K562 (cell line): ENCODE results near the gene NEXN. TPM values are rescaled to one million over a fixed set of nuclear protein-coding genes. Genes with fewer than 3 reads are reported as not detected.

Experiments used
- ATAC-seq: fragments of 200-7000 bp; cut with Tn5 transposase; 3 replicates; pipeline ENCODE4 v1.9.1; 2020; ENCODE audit warnings: moderate library complexity
- BruUV-seq: library from RNA; stranded (reverse); fragments of 400-500 nt; replicated peaks from 2 replicates; lab custom pipeline; 2021; lab: Mats Ljungman, UMichigan
- CTCF ChIA-PET: fragments of 300-600 bp; formaldehyde crosslinking; extraction: SDS; loops from one replicate; lab custom pipeline; 2021; ENCODE audit warnings: low intra/inter-chr PET ratio; lab: Yijun Ruan, JAX
- POLR2A ChIA-PET: fragments of 300-600, 350-650 bp; sonication (Branson Sonifier 250); formaldehyde crosslinking; extraction: SDS; loops from one replicate; lab custom pipeline; 2021; ENCODE audit warnings: antibody characterized with exemption, inconsistent platforms; lab: Yijun Ruan, JAX
- DNase-seq, 4 experiments: peaks; one replicate each; pipeline versions ENCODE4 v3.0.0 to v3.0.0-alpha.2; 2011 to 2018; ENCODE audit warnings: low spot score in 3 of 4, mixed read lengths in 3 of 4; ENCODE audit errors: extremely low read depth in 1 of 4
- FAIRE-seq: peaks from 2 replicates; lab custom pipeline; 2011; peaks lifted over from hg19 to GRCh38; lab: Jason Lieb, UNC
- H2AFZ ChIP-seq: 2 replicates; pipeline ENCODE4 v1.6.0; 2011; ENCODE audit warnings: low read depth, low read length, control low read depth, inconsistent platforms
- H3K27ac ChIP-seq: fragments of 200-600 bp; 3 replicates; pipeline ENCODE4 v1.8.0; 2011; ENCODE audit warnings: low read depth, mild to moderate bottlenecking, control low read depth, inconsistent platforms, low read length, moderate library complexity, mixed read lengths; ENCODE audit errors: extremely low read depth
- H3K27me3 ChIP-seq, 2 experiments: fragments of 300-600 bp in 1 of 2; 2 replicates in 1 of 2; 3 replicates in 1 of 2; pipeline versions ENCODE4 v1.6.0 to v1.8.0; 2011; ENCODE audit warnings: inconsistent platforms in 2 of 2, low read length in 2 of 2, mild to moderate bottlenecking in 1 of 2, mixed read lengths in 1 of 2, moderate library complexity in 1 of 2; ENCODE audit not compliant: control insufficient read depth in 2 of 2, insufficient read depth in 2 of 2
- H3K36me3 ChIP-seq: fragments of 300-600 bp; 3 replicates; pipeline ENCODE4 v1.8.0; 2011; ENCODE audit warnings: mild to moderate bottlenecking, low read length, inconsistent platforms; ENCODE audit not compliant: control insufficient read depth, insufficient read depth
- H3K4me1 ChIP-seq, 2 experiments: fragments of 200-600 bp in 1 of 2; replicated peaks in 1 of 2; 2 replicates in 1 of 2; 3 replicates in 1 of 2; pipeline versions ENCODE4 v1.5.1 to v1.8.0; 2011; ENCODE audit warnings: inconsistent platforms in 2 of 2, low read length in 2 of 2, mild to moderate bottlenecking in 1 of 2, mixed read lengths in 1 of 2, moderate library complexity in 1 of 2; ENCODE audit not compliant: control insufficient read depth in 2 of 2, insufficient read depth in 2 of 2
- H3K4me2 ChIP-seq: 2 replicates; pipeline ENCODE4 v1.6.1; 2011; ENCODE audit warnings: low read length, control low read depth, inconsistent platforms, mixed read lengths; ENCODE audit not compliant: insufficient read depth
- H3K4me3 ChIP-seq: fragments of 200-600 bp; sonication (generic), shearing (Covaris generic); 2 replicates; pipeline ENCODE4 v1.5.1; 2016; ENCODE audit warnings: control low read depth, inconsistent platforms
- H3K79me2 ChIP-seq: fragments of 200-600 bp; 3 replicates; pipeline ENCODE4 v1.8.0; 2011; ENCODE audit warnings: low read length, inconsistent platforms; ENCODE audit not compliant: control insufficient read depth, insufficient read depth
- H3K9ac ChIP-seq, 2 experiments: 2 replicates each; pipeline versions ENCODE4 v1.6.0 to v1.6.1; 2011; ENCODE audit warnings: low read depth in 2 of 2, low read length in 2 of 2, control low read depth in 1 of 2, inconsistent platforms in 1 of 2, mild to moderate bottlenecking in 1 of 2, mixed read lengths in 1 of 2; ENCODE audit not compliant: insufficient read depth in 1 of 2
- H3K9me1 ChIP-seq: one replicate; pipeline ENCODE4 v1.6.0; 2011; ENCODE audit warnings: inconsistent platforms, mild to moderate bottlenecking, low read length, moderate library complexity; ENCODE audit not compliant: control insufficient read depth, insufficient read depth
- H3K9me3 ChIP-seq: replicated peaks from 2 replicates; pipeline ENCODE4 v1.5.1; 2011; ENCODE audit warnings: low read depth, low read length, inconsistent platforms; ENCODE audit not compliant: control insufficient read depth, insufficient read depth
- H4K20me1 ChIP-seq: replicated peaks from 2 replicates; pipeline ENCODE4 v1.6.1; 2011; ENCODE audit warnings: low read length, inconsistent platforms, mixed read lengths; ENCODE audit not compliant: control insufficient read depth, insufficient read depth
- CLOCK ChIP-seq: fragments of 250-450 bp; sonication (Bioruptor Pico); IDR thresholded peaks from 2 replicates; pipeline ENCODE4 v1.4.0; 2020; ENCODE audit warnings: mild to moderate bottlenecking, moderate library complexity, borderline replicate concordance
- CTCFL ChIP-seq: IDR thresholded peaks from 2 replicates; pipeline ENCODE4 v1.6.1; 2011; ENCODE audit warnings: borderline replicate concordance, low read depth, mild to moderate bottlenecking, moderate library complexity, low read length; ENCODE audit not compliant: insufficient read depth, poor library complexity, severe bottlenecking
- E2F6 ChIP-seq, 2 experiments: IDR thresholded peaks; 2 replicates each; pipeline ENCODE4 v1.6.1; 2011; ENCODE audit warnings: borderline replicate concordance in 1 of 2, control low read depth in 1 of 2, low read depth in 1 of 2, low read length in 1 of 2, mild to moderate bottlenecking in 1 of 2, mixed read lengths in 1 of 2, moderate library complexity in 1 of 2; ENCODE audit not compliant: insufficient read depth in 1 of 2, insufficient read length in 1 of 2, poor library complexity in 1 of 2, severe bottlenecking in 1 of 2; ENCODE audit errors: extremely low read depth in 1 of 2
- ESRRB ChIP-seq: fragments of 250-450 bp; sonication (Bioruptor Pico); IDR thresholded peaks from 2 replicates; pipeline ENCODE4 v1.5.0; 2020; ENCODE audit warnings: mild to moderate bottlenecking, moderate library complexity, borderline replicate concordance
- GATA2 ChIP-seq: sonication (generic); formaldehyde crosslinking; IDR thresholded peaks from 2 replicates; pipeline ENCODE4 v1.4.0; 2020; ENCODE audit warnings: mild to moderate bottlenecking, missing genetic modification reagents
- MAFG ChIP-seq: fragments of 450-650 bp; conservative IDR thresholded peaks from 2 replicates; pipeline ENCODE4 v1.6.1; 2016; ENCODE audit warnings: missing genetic modification characterization, missing compliant biosample characterization
- MCM3 ChIP-seq: fragments of 450-650 bp; IDR thresholded peaks from 2 replicates; pipeline ENCODE4 v1.6.1; 2016
- MIER1 ChIP-seq: fragments of 450-650 bp; IDR thresholded peaks from 2 replicates; pipeline ENCODE4 v1.6.1; 2016; ENCODE audit warnings: antibody characterized with exemption, mild to moderate bottlenecking, low read depth
- PREB ChIP-seq: sonication (generic); formaldehyde crosslinking; IDR thresholded peaks from 2 replicates; pipeline ENCODE4 v1.8.1; 2023; ENCODE audit warnings: mild to moderate bottlenecking, missing genetic modification reagents
- PTBP1 ChIP-seq: fragments of 200-400 bp; formaldehyde crosslinking; IDR thresholded peaks from 2 replicates; pipeline ENCODE4 v1.6.1; 2017; ENCODE audit warnings: low read depth, low read length
- SOX6 ChIP-seq: fragments of 450-650 bp; IDR thresholded peaks from 2 replicates; pipeline ENCODE4 v1.6.1; 2014; ENCODE audit warnings: mild to moderate bottlenecking
- ZNF280A ChIP-seq: fragments of 450-650 bp; IDR thresholded peaks from 2 replicates; pipeline ENCODE4 v1.6.1; 2018; ENCODE audit warnings: mild to moderate bottlenecking, low read depth; ENCODE audit not compliant: partially characterized antibody
- WGBS: fragments of 100-300 bp; shearing (Covaris generic); methylation state at CpG from one replicate; pipeline ENCODE4 v1.1.6; 2016; ENCODE audit warnings: low coverage, mixed read lengths; ENCODE audit not compliant: insufficient coverage; ENCODE audit errors: missing lambda C conversion rate; 5-methylcytosine and 5-hydroxymethylcytosine counted together
- in situ Hi-C: fragments of 300-500 bp; cut with MboI; formaldehyde crosslinking; loops from 4 replicates; pipeline ENCODE4 v1.15.0; 2018; ENCODE audit warnings: inconsistent platforms, mixed read lengths
- intact Hi-C: fragments of 100-400 bp; cut with micrococcal nuclease; formaldehyde crosslinking; loops from 2 replicates; pipeline ENCODE4 v1.14.2; 2022
- polyA plus RNA-seq, 8 experiments: library from polyadenylated mRNA; depleted of rRNA in 4 of 8; stranded (reverse) in 5 of 8; unstranded in 3 of 8; fragments of >200 nt; fragmentation: Nextera tagmentation in 2 of 8; fragmentation: Illumina TruSeq in 1 of 8; extraction: Ambion mirVana in 2 of 8; extraction: Trizol in 1 of 8; gene quantifications; 2 replicates each; pipeline versions ENCODE4 v1.2.1 to v1.2.3, GENCODE V29; 2011 to 2014; ENCODE audit warnings: inconsistent platforms in 1 of 8, missing spikeins in 1 of 8
- total RNA-seq, 7 experiments: library from RNA; depleted of rRNA in 6 of 7; stranded (reverse); fragments of >200 nt in 6 of 7; fragmentation: Illumina TruSeq in 2 of 7; extraction: Trizol in 2 of 7; gene quantifications; 2 replicates each; pipeline versions ENCODE4 v1.2.1 to v1.2.3, GENCODE V29; 2011 to 2021; ENCODE audit warnings: low replicate concordance in 1 of 7

The NEXN gene
- total and polyA plus RNA-seq, 9 of the 15 experiments (the other 6 are each of a cell fraction or from before 2014, with no cell fraction given) = 0.18 to 1.8 (median 0.76) TPM

GRCh38 chr1:77881061-77881460 lies 7.4 kb upstream of the NEXN start (continued):
- TF ChIP-seq CLOCK (CRISPR knock-in tag) = no peak
- TF ChIP-seq ESRRB (CRISPR knock-in tag) = no peak
- TF ChIP-seq, all 486 proteins: peak for 0

- in situ Hi-C loops = no loop called here
- H3K27me3 ChIP-seq = no peaks in the 10 kb centered on the region
- FAIRE-seq = no peak
- TF ChIP-seq E2F6 (IDR thresholded peaks at IDR 0.05; ENCODE audit: borderline replicate concordance in 1 of 2, extremely low read depth in 1 of 2, insufficient read depth in 1 of 2, insufficient read length in 1 of 2, low read depth in 1 of 2, low read length in 1 of 2, poor library complexity in 1 of 2, severe bottlenecking in 1 of 2) (no peak), ZNF280A (no peak), MCM3 (no peak), MAFG (no peak), SOX6 (no peak), PTBP1 (no peak), CTCFL (no peak), PREB (CRISPR knock-in tag) (no peak), GATA2 (CRISPR knock-in tag) (no peak), MIER1 (no peak)
Measured at GRCh38 chr1:77882411-77882810, 6.0 kb upstream of the NEXN start.

More at GRCh38 chr1:77882411-77882810, 6.0 kb upstream of the NEXN start:
- BruUV-seq = no TSS peak
- Histone ChIP-seq H3K4me3 (no peak overlapping the region), H4K20me1 (no peaks in the 10 kb centered on the region), H2AFZ (no peak overlapping the region), H3K4me2 (no peak overlapping the region), H3K9me1 (no peaks in the 10 kb centered on the region), H3K36me3 (no peaks in the 10 kb centered on the region), H3K4me1 (no peaks in the 10 kb centered on the region), H3K9me3 (no peaks in the 10 kb centered on the region), H3K27ac (no peak overlapping the region), H3K79me2 (no peaks in the 10 kb centered on the region), H3K9ac (no peak overlapping the region)
- 35% methylated on average over 2 of the region's 2 CpGs for WGBS
- peak; percentile 22; the same call in 2 of the 3 replicates for ATAC-seq
- POLR2A ChIA-PET = no interaction called here
- DNase-seq = no peak
- intact Hi-C loops = no loop called here
- CTCF ChIA-PET = no interaction called here
